Measurements from ENCODE around the gene PRPF19.
"Not testable (repeated sequence)": the region's sequence is repeated elsewhere in the genome, so short reads cannot be mapped to it uniquely, and the experiment has no call there.

PRPF19 gene

DNA sequence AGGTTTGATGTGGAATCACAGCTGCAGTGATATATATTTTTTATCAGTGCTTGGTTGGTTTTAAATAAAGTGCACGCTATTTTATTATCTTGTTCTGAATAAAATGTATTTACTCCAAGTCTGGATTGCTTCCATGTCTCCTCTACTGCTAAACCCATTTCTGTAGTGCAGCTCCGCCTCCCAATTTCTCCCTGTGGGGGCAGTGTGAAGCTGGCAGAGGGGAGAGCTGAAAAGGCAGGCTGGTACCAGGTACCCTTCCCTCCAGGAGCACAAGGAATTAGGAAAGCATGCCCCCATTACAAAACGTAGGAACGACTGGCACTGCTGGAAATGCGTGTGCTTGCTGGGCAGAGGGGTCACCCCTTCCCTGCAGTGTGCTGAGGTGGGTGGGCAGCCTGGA lies 16.9 kb upstream of the PRPF19 start:
- DNase-seq (ENCODE audit: low spot score), result no peak

DNA sequence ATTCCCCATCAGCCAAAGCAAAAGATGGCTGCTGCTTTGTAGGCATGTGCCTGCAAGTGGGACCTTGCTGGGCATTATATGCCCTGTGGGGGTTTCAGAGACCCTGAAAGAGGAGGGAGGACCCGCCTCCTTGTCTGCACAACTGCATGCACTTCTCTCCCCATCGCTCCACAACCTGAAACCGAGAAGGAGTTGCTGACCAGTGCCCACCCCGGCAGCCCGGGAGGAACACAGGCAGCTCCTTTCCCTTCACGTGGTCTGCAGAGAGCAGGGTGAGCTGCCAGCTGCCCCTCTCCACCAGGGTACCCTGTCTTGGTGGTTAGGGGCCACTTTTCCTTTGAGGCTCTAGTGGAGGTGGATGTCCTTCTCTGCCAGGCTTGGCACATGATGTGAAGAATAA lies 16.5 kb upstream of the PRPF19 start:
- no peak for DNase-seq (ENCODE audit: low spot score)

DNA sequence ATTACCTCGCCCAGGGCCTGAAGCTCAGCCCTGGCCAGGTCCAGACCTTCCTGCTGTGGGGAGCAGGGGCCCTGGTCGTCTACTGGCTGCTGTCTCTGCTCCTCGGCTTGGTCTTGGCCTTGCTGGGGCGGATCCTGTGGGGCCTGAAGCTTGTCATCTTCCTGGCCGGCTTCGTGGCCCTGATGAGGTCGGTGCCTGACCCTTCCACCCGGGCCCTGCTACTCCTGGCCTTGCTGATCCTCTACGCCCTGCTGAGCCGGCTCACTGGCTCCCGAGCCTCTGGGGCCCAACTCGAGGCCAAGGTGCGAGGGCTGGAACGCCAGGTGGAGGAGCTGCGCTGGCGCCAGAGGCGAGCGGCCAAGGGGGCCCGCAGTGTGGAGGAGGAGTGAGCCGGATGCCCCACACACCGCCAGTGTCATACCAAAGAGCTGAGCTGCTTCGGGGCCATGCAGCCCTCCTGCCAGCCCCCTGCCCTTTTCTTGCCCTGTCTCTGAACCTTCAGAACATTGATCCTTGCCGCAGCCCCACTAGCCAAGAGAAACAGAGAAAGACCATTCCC lies 15.5 kb upstream of the PRPF19 start:
- DNase-seq (ENCODE audit: low spot score), result no peak

DNA sequence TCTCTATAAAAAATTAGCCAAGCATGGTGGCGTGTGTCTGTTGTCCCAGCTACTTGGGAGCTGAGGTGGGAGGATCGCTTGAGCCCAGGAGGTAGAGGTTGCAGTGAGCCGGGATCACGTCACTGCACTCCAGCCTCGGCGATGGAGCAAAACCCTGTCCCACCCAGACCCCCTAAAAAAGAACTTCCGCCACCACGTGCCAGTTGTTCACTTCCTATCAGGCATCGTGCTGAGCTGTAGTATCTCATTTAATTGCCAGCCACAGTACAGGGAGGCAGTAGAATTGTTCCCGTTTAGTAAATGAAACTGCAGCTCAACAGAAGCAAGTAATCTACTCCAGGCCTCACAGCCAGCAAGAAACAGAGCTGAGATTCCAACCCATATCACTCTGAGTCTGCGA lies 14.9 kb upstream of the PRPF19 start:
- DNase-seq (ENCODE audit: low spot score), result no peak

DNA sequence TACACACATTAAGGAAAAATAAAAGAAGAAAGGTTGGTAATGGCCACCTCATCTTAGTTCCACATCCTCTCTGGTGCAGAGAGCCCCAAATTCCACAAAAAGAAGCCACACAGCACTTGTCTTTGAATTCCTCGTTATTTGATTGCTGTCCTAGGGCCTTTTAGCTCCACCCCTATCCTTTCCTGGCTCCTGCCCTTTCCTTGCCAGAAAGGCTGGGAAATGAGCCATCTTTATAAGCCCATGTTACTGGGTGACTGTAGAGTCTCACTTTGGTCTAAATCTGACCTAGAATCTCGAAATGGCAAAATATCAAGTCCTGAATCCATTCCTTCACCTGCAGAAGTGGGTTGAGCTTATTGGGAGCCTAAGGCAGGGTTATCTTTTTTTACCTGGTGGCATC lies 13.6 kb upstream of the PRPF19 start:
- DNase-seq (ENCODE audit: low spot score), result no peak

DNA sequence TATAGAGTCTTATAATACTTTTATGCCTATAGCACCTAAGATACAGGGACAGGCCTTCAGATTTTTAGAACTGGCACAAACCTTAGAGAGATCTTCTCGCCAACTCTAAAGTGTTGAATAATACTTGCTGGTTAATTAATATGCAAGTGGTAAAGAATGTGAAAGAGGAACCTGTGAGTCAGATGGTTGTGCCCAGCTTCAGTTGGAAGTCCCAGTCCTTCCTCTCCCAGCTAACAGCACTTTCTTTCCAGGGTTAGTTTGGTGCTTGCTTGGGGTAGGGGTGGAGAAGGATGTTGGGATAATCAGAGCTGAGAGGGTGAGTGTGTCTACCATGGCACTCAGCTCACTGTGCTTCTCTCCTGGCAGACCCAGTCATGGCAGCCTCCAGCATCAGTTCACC lies 12.9 kb upstream of the PRPF19 start:
- DNase-seq (ENCODE audit: low spot score), result no peak

DNA sequence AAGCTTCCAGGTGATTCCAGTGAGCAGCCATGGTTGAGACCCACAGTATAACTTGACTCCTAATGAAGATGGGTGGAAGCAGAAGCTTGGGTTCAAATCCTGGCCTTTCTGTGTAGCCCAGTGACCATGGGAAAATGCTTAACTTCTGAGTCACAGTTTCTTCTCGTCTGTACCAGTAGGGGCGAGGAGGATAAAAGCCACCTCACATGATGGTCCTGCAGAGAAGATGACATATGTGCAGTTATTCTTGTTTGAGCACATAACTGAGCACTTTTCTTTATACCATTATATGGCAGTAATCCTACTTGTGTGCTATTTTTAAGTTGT lies 12.5 kb upstream of the PRPF19 start:
- DNase-seq (ENCODE audit: low spot score), result no peak

DNA sequence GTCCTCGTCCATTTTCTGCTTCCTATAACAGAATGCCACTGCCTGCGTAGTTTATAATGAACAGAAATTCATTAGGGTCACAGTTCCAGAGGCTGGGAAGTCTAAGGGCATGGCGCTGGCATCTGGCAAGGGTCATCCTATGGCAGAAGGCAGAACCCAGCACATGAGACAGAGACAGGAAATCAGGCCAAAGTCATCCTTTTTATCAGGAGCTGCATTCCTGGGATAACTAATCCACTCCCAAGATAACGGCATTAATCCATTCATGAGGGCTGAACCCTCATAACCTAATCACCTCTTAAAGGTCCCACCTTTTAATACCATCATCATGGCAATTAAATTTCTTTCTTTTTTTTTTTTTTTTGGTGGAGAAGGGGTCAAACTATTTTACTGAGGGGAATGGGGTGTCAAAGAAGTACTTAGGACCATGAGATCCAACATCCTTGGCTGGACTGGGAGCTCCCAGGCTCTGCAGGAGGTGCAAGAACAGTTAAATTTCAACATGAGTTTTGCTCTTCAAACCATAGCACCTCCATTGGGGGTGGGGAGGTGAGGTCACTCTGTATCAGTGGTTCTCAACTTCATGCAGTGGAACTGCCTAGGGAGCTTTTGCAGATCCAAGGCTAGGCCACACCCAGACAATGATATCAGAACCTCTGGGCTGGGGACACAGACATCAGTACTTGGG lies 12.0 kb upstream of the PRPF19 start:
- DNase-seq (ENCODE audit: low spot score), result no peak

DNA sequence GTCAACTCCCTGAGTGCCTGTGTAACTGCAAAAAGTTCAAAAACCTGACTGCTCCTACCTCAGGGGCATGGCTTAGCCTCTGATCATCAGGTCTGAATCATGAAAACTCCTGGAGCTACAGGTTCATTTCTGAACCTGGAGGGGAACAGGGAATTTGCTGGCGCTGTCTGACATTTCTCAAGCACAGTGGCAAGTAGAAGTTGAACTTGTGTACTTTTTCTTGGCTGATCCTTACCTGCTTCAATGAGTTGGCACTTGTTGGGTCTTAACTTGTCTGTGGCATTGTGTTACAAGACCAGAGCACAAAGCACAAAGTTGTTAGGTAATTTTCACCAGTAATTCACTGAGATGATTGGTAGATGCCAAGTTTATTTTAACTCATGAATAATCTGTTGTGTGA lies 10.9 kb upstream of the PRPF19 start:
- DNase-seq (ENCODE audit: low spot score), result no peak

DNA sequence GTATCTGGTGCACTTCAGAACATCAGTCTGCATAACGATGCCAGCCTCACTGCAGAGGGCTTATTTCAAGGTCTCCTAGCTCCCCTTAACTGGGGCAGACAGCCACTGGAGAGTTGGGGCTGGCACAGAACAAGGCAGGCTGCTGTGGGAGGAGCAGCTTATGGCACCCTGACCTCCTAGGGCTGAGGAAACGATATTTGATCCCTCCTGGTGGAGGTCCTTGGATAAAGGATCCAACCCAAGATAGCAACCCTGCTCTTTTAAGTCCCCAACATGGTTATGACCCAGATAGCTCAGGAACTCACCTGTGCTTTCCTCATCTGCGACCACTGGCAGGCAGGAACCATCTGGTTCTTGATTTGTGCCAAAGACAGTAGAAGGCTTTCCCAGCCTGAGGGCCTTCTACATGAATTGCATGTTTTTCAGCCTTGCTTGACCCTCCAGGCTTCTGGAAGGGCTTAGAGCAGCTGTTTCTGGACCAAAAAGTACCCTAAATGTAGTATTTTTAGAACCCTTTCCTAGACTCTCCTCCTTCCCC lies 10.4 kb upstream of the PRPF19 start:
- DNase-seq (ENCODE audit: low spot score), result no peak

DNA sequence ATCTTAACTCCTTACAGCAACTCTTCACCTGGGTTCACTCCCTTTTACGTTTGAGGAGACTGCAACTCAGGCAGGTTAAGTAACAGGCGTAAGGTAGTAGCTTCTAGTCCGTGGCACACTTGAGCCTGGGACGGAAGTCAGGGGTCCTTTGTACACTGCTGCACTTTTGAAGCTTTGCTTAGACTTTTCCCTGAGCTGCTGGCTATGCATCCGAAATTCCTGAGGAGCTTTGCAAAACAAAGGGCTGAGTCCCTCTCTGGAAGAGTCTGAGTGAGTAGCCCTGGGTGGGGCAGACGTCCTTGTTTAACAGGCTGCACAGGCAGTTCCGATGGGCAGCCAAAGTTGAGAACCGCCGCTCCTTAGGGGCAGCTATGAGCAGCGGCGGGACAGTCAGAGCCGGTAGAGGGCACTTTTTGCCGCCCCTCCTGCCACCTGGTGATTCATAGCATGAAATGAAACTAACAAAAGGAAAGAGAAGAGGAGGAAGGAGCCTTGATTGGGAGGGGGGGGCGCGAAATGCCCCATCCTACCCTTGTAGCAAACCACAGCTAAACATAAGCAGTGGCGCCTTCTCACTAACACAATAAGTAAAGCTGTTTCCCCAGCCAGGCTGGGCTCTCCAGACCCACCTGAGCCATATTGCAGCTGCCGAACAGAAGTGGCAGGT lies 9.0 kb upstream of the PRPF19 start:
- DNase-seq (ENCODE audit: low spot score), result peak; percentile 67

DNA sequence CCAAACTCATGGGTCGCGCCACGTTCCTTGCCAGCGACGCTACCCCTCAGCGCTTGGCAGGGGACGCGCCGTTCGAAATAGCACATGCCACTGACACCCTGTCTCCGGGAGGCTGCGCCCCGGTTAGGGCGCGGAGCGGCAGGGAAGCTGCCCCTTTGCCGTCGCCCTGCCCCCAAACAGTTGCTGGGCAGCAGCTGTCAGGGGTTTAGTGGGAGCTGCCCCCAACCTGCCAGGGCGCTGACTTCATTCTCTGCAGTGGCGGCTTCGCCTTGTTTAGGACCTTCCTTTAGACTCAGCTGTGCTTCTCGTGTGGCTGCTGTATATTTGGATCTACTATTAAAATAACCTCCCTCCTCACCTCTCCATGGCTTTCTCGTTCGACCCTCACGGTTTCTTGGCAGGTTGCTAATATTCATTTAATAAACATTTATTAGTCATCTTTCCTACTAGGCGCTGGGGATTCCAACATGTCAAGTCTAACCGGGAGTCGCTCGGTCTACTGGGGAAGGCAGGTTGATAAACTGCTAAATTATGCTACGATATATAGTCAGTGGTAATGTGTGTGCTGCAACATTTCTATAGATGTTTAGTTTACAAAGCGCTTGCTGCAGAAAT lies 8.4 kb upstream of the PRPF19 start:
- no peak for DNase-seq (ENCODE audit: low spot score)

DNA sequence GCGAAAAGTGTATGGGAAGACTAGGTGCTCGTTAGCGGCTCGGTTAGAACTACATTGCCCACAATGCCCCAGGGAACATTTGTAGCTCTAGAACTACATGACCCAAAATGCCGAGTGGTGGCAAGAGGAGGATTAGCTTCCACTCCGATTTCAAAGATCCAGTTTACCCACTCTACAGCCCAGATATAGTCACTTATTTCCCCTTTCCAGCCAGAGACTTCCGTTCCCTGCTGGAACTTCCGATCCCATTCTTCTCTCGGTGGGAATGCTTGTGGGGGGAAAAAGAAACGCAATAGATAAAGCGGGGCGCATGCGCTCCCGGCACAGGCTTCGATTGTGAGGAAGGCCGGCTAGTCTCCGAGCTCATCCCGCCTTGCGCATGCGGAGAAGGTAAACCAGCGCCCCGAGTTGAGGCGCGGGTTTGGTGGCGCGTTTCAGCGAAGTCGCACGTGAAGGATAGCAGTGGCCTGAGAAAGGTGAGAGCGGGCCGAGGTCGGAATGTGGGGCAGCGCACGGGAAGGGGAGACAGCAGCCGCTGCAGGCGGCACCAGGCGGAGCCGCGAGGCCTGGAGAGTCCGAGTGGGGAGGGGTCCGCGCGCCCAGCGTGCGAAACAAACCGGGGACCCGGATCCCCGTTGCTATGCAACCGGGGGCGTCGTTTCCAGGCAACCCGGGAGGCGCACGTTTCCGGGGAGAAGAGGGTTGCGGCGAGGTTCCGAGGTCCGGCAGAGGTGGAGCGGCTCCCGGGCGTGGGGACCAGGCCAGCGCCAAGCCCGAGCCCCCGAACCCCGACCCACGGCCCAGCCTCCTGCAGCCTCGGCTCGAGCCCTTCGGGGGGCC lies 7.6 kb upstream of the PRPF19 start, which contains the start of gene TMEM109:
Gene TMEM109 (plus strand): TSS at position 366 of the 840 bp plus-strand sequence. CDS start 5,536 bp downstream, outside the sequence.
- peak; percentile 90 for DNase-seq (ENCODE audit: low spot score)

DNA sequence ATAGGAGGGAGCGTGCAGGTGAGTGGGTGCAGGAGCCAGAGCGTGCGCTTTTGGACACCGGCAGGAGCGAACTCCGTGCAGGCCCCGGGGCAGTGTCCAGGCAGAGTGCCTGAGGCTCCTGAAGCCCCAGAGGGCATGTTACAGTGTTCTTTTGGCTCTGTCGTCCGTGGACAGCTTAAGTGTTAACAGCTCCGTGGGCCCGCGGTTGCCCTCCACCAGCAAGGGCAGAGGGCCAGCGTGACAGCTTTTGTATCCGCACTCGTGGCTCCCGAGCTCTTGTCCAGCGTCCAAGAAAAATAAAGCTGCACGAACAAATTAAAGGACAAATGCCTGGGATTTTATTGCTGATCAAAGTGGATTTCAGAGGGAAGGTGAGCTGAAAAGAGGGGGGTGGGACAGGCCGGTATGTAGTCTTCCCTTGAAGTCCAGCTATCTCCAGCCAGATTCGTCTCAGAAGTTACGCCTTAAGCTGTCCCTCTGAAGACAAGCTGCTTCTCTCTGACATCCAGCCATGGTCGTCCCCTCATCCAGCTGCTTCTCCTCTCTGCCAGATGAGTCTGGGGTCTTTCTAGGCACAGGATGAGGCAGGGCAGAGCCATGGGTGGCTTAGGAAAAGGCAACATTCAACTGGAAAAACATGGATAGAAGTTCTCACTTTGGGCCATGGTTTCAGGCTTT lies 6.6 kb upstream of the PRPF19 start:
- no peak for DNase-seq (ENCODE audit: low spot score)

DNA sequence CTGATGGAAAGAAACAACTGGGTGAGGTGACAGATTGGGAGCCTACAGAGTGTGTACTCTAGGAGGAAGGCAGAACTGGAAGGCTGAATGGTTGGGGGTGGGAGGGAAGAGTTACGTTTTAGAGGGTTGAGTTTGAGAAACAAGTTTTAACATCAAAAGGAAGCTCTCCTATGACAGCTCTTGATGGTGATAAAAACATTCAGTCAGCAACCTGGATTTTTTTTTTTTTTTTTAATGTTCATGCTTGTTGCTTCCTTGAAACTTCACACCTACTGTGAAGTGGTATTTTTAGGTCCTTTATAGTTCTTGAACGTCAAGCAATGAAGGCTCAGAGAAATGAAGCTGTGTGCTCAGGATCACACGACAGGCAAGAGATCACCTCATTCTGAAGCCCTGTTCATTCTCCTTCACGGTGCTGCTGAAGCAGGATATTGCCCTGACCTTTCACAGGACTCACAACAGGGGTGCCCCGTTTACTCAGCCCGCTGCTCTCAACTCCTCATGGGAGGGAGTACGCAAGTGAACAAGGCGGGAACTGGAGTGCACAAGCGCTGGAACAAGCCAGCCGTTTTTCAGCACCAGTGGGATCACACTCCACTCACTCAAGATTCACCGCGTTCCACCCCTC lies 6.0 kb upstream of the PRPF19 start:
- DNase-seq (ENCODE audit: low spot score), result no peak

DNA sequence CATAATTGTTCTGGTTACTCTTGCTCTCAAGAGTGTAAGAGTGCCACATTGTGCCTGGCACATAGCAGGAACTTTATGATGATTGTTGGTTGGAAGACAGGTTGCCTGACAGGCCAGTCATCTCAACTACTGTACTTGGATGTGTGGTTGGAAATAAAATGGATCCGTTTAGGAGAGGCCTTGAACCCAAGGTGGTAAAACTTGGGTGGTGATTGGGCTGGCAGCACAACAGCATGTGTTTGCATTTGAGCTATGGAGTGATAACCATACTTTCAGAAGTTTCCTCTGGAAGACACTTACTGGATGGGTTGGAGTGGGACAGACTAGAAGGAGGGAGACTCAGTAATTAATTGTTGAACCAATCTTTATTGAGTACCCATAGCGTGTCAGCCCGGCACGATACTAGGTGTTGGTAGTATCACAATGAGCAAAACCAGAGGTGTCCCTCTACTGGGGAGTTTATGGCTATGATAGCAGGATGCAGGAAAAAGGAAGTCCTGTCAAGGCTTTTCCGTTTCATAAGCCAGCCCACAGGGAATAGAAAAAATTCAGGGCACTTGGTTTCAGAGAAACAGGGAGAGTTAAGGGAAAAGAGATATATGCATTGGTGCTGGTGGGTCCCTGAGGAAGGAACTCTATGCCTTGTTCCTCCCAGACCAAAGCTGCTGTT lies 4.5 kb upstream of the PRPF19 start:
- DNase-seq (ENCODE audit: low spot score), result no peak

DNA sequence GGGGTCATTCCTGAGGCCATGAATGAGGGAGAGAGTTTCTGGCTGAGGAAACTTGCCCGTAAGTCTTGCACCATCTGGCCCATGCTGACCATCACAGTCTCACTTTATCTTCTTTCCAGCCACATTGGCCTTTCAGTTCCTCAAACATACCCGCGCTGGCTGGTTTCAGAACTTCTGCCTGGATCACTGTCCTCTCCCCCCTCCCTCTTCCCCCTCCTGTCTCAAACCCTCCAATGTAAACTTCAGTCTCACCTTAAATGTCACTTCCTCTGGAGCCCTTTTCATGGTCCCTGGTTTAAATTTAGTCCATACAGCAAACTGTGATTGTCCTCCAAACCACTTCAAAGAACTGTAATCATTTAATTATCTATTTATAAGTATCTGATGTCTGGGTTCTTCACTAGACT lies 3.9 kb upstream of the PRPF19 start:
- no peak for DNase-seq (ENCODE audit: low spot score)

DNA sequence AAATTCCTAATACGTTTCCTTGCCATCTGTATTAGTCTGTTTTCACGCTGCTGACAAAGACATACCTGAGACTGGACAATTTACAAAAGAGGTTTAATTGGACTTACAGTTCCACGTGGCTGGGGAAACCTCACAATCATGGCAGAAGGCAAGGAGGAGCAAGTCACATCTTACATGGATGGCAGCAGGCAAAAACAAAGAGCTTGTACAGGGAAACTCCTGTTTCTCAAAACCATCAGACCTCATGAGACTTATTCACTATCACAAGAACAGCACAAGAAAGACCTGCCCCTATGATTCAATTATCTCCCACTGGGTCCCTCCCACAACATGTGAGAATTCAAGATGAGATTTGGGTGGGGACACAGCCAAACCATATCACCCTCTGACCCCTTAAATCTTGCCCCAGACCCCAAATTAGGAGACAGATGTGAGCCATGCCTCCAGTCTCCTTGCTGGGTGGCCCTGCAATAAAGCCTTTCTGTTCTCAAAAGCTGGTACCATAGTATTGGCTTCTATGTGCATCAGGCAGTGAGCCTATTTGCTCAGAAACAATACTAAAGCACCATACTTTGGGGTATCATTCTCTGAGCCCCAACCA lies 3.4 kb upstream of the PRPF19 start:
- DNase-seq (ENCODE audit: low spot score), result not testable (repeated sequence)

DNA sequence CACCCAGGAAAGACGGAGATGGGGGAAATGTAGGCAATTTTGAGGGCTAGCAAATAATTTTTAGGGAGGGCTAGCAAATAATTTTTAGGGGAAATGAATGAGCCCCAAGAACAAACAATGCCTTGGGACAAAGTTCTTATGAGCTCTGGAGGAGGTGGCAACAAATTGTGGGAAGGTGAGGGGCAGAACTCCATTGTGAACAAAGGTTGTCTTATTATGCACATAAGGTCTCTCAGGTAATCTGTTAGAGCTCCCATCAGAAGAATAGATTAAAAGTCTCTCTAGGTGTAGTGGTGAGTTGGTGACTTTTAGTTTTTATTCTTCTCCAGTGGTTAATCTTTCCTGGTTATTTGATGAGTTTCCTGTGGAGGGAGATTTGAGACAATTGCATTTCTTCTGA lies 2.4 kb upstream of the PRPF19 start:
- no peak for DNase-seq (ENCODE audit: low spot score)

DNA sequence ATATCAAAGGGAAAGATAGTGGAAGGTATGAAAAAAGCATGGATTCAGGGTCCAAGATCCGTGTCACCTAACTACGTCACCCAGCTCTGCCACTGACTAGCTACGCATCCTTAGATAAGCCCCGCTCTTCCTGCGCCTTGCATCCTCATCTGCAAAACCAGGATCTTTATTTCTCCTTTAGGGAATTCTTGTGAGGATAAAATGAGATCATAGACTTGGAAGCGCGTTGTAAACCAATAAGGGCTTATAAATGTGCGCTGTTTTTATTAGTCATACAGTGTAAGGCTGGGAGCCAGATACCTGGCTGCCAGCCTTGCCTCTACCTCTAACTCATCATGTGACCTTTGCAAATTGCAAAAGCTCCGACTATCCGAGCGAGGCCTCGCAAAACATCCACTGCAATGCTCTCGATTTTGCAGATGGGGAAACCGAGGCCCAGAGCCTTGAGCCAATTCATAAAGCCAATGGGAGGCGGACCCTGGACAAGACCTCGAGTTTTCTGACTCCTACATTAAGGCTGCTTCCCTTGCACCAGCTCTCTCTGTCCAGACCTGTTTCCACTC lies 753 bp downstream of the PRPF19 start:
- DNase-seq (ENCODE audit: low spot score), result no peak

Data from iPS-NIHi11 (cell line).